PC-9 (cell line): ENCODE measurements around the gene PLCH2. TPM values are rescaled to one million over a fixed set of nuclear protein-coding genes. Genes with fewer than 3 reads are reported as not detected.

ENCODE experiments used
- BruUV-seq: library from RNA; stranded (reverse); fragments of 400-500 nt; replicated peaks from 2 replicates; lab custom pipeline; 2021; lab: Mats Ljungman, UMichigan
- CTCF ChIA-PET: fragments of 300-600 bp; sonication (Branson Sonifier 250); formaldehyde crosslinking; loops from one replicate; lab custom pipeline; 2022; ENCODE audit warnings: antibody characterized with exemption; lab: Charles Lee
- POLR2A ChIA-PET: fragments of 300-600 bp; sonication (Branson Sonifier 250); formaldehyde crosslinking; loops from one replicate; lab custom pipeline; 2022; ENCODE audit warnings: antibody characterized with exemption; ENCODE audit not compliant: unreplicated experiment; lab: Charles Lee
- DNase-seq, 2 experiments: peaks; one replicate each; pipeline versions ENCODE4 v3.0.0 to v3.0.0-alpha.2; 2015 to 2022; ENCODE audit warnings: mixed read lengths in 1 of 2
- H2AFZ ChIP-seq: fragments of 200-600 bp; sonication (generic); 2 replicates; pipeline ENCODE4 v1.8.1; 2017; ENCODE audit warnings: antibody characterized with exemption
- H3F3A ChIP-seq: fragments of 200-600 bp; sonication (generic); 2 replicates; pipeline ENCODE4 v1.8.1; 2017; ENCODE audit warnings: antibody characterized with exemption, mild to moderate bottlenecking, low read depth; ENCODE audit not compliant: insufficient read depth
- H3K27ac ChIP-seq: fragments of 200-600 bp; sonication (generic); 2 replicates; pipeline ENCODE4 v1.6.1; 2016; ENCODE audit warnings: mixed run types
- H3K27me3 ChIP-seq: fragments of 200-600 bp; sonication (generic); 2 replicates; pipeline ENCODE4 v1.6.1; 2016; ENCODE audit warnings: low read depth, mixed run types; ENCODE audit not compliant: insufficient read depth
- H3K36me3 ChIP-seq: fragments of 200-600 bp; sonication (generic); 2 replicates; pipeline ENCODE4 v1.6.1; 2016; ENCODE audit warnings: low read depth, mixed run types
- H3K4me1 ChIP-seq: fragments of 200-600 bp; sonication (generic); replicated peaks from 2 replicates; pipeline ENCODE4 v1.6.1; 2016; ENCODE audit warnings: mixed run types; ENCODE audit not compliant: insufficient read depth
- H3K4me2 ChIP-seq: fragments of 200-600 bp; sonication (generic); 2 replicates; pipeline ENCODE4 v1.6.1; 2017; ENCODE audit warnings: mixed run types
- H3K4me3 ChIP-seq: fragments of 200-600 bp; sonication (generic); 2 replicates; pipeline ENCODE4 v1.6.1; 2016; ENCODE audit warnings: mixed run types
- H3K79me2 ChIP-seq: fragments of 200-600 bp; sonication (generic); 2 replicates; pipeline ENCODE4 v1.6.1; 2017; ENCODE audit warnings: low read depth, mixed run types
- H3K9me2 ChIP-seq: fragments of 200-600 bp; sonication (generic); 2 replicates; pipeline ENCODE4 v1.8.1; 2017; ENCODE audit warnings: mild to moderate bottlenecking; ENCODE audit not compliant: insufficient read depth
- H3K9me3 ChIP-seq: fragments of 200-600 bp; sonication (generic); 2 replicates; pipeline ENCODE4 v1.8.1; 2016; ENCODE audit warnings: low read depth; ENCODE audit not compliant: insufficient read depth
- H4K20me1 ChIP-seq: fragments of 200-600 bp; sonication (generic); 2 replicates; pipeline ENCODE4 v1.8.1; 2017; ENCODE audit not compliant: insufficient read depth
- EZH2 ChIP-seq: fragments of 200-600 bp; sonication (generic); IDR thresholded peaks from 2 replicates; pipeline ENCODE4 v1.8.0; 2017; ENCODE audit warnings: antibody characterized with exemption, low read depth
- intact Hi-C: fragments of 100-400 bp; cut with micrococcal nuclease; formaldehyde crosslinking; loops from one replicate; pipeline ENCODE4 v1.10.0; 2022; ENCODE audit not compliant: unreplicated experiment
- total RNA-seq: library from RNA; stranded (reverse); gene quantifications from 2 replicates; pipeline ENCODE4 v1.2.3, GENCODE V29; 2021
- TF ChIP-seq, protein P1 (sequence below): fragments of 200-600 bp; sonication (generic); conservative IDR thresholded peaks from 2 replicates; pipeline ENCODE4 v1.6.1; 2017; ENCODE audit warnings: mixed run types, antibody characterized with exemption, mild to moderate bottlenecking, moderate library complexity

The PLCH2 gene
- total RNA-seq, 1 experiment from 2014 or later, result 0.98 TPM

GRCh38 chr1:2429780-2430591 is 46.1 kb upstream of the PLCH2 start:
- Histone ChIP-seq H3K9me3 (no peaks in the 10 kb centered on the region), H3K4me1 (no peaks in the 10 kb centered on the region), H3K27ac (no peak overlapping the region), H3K27me3 (peaks cover 54% of the 10 kb centered on the region), H3K4me3 (no peak overlapping the region), H3K36me3 (no peaks in the 10 kb centered on the region), H3F3A (0 out of 2 replicates have a peak, but pooled peaks cover 5% of the 10 kb centered on the region), H3K4me2 (no peak overlapping the region), H4K20me1 (no peaks in the 10 kb centered on the region; the same call in 1 of the 2 replicates), H2AFZ (no peak overlapping the region), H3K79me2 (no peaks in the 10 kb centered on the region), H3K9me2 (no peaks in the 10 kb centered on the region)
- CTCF ChIA-PET, result no interaction called here
- intact Hi-C loops, result no loop called here
- no peak for DNase-seq
- POLR2A ChIA-PET, result no interaction called here
- no TSS peak for BruUV-seq
- TF ChIP-seq, protein P1, sequence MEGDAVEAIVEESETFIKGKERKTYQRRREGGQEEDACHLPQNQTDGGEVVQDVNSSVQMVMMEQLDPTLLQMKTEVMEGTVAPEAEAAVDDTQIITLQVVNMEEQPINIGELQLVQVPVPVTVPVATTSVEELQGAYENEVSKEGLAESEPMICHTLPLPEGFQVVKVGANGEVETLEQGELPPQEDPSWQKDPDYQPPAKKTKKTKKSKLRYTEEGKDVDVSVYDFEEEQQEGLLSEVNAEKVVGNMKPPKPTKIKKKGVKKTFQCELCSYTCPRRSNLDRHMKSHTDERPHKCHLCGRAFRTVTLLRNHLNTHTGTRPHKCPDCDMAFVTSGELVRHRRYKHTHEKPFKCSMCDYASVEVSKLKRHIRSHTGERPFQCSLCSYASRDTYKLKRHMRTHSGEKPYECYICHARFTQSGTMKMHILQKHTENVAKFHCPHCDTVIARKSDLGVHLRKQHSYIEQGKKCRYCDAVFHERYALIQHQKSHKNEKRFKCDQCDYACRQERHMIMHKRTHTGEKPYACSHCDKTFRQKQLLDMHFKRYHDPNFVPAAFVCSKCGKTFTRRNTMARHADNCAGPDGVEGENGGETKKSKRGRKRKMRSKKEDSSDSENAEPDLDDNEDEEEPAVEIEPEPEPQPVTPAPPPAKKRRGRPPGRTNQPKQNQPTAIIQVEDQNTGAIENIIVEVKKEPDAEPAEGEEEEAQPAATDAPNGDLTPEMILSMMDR, result peak; percentile 63
- no peak for TF ChIP-seq EZH2

GRCh38 chr1:2430592-2430973 is 45.5 kb upstream of the PLCH2 start:
- Histone ChIP-seq H3K4me1 (no peaks in the 10 kb centered on the region), H3K4me3 (no peak overlapping the region), H3F3A (0 out of 2 replicates have a peak, but pooled peaks cover 5% of the 10 kb centered on the region), H2AFZ (no peak overlapping the region), H4K20me1 (no peaks in the 10 kb centered on the region; the same call in 1 of the 2 replicates), H3K79me2 (no peaks in the 10 kb centered on the region), H3K4me2 (no peak overlapping the region), H3K9me3 (no peaks in the 10 kb centered on the region), H3K27ac (no peak overlapping the region), H3K9me2 (no peaks in the 10 kb centered on the region), H3K27me3 (peaks cover 54% of the 10 kb centered on the region), H3K36me3 (no peaks in the 10 kb centered on the region)
- intact Hi-C loops, result no loop called here
- CTCF ChIA-PET, result no interaction called here
- no TSS peak for BruUV-seq
- DNase-seq, result no peak
- POLR2A ChIA-PET, result no interaction called here
- TF ChIP-seq, protein P1, result no peak
- no peak for TF ChIP-seq EZH2

GRCh38 chr1:2431103-2431502 is 45.0 kb upstream of the PLCH2 start:
- H3K9me2 ChIP-seq, result no peaks in the 10 kb centered on the region
- ChIA-PET POLR2A (no interaction called here), CTCF (no interaction called here)
- H3K79me2 ChIP-seq, result no peaks in the 10 kb centered on the region
- DNase-seq, result no peak
- no peaks in the 10 kb centered on the region for H3K4me1 ChIP-seq
- no TSS peak for BruUV-seq
- H3K27me3 ChIP-seq, result peaks cover 52% of the 10 kb centered on the region
- TF ChIP-seq EZH2, result no peak
- TF ChIP-seq, protein P1, result no peak
- no peak overlapping the region for H3K4me3 ChIP-seq
- H3K36me3 ChIP-seq, result no peaks in the 10 kb centered on the region
- H2AFZ ChIP-seq, result no peak overlapping the region
- no peak overlapping the region for H3K4me2 ChIP-seq
- H3K9me3 ChIP-seq, result no peaks in the 10 kb centered on the region
- no peak overlapping the region for H3K27ac ChIP-seq
- H4K20me1 ChIP-seq, result no peaks in the 10 kb centered on the region; the same call in 1 of the 2 replicates
- 0 out of 2 replicates have a peak, but pooled peaks cover under 1% of the 10 kb centered on the region for H3F3A ChIP-seq
- intact Hi-C loops, result no loop called here
